ENCODE data around the gene SARNP.
"Not testable (repeated sequence)": the region's sequence is repeated elsewhere in the genome, so short reads cannot be mapped to it uniquely, and the experiment has no call there.

Gene SARNP

DNA sequence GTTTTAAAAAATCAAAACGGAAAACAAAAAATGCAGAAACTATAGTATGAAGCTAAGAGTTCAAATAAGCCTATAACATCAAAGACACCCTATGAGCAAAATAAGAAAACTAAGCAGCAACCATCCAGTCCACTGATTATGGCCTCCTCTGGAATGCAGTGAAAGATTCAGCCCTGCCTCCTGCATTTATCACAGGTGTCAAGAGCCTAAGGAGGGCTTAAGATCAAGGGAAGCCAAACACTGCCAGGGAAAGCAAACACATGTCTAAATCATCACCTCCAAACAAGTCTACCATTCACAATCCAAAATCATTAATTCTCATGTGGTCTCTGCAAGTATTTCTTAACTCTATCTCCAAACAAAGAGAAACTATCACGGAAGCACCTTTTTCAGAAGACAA is 28.4 kb downstream of the SARNP start:
- no peak for DNase-seq

DNA sequence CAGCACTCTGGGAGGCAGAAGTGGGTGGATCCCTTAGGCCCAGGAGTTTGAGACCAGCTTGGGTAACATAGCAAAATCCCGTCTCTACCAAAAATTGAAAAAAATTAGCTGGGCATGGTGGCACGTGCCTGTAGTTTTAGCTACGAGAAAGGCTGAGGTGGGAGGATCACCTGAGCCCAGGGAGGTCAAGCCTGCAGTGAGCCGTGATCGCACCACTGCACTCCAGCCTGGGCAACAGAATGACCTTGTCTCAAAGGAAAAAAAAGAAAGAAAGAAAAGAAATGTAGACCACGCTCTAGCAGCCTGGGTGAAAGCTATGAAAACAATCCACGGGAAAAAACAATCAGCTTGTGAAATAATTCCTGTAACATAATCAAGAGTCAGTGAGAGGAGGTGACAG is 29.0 kb downstream of the SARNP start:
- DNase-seq: no peak

DNA sequence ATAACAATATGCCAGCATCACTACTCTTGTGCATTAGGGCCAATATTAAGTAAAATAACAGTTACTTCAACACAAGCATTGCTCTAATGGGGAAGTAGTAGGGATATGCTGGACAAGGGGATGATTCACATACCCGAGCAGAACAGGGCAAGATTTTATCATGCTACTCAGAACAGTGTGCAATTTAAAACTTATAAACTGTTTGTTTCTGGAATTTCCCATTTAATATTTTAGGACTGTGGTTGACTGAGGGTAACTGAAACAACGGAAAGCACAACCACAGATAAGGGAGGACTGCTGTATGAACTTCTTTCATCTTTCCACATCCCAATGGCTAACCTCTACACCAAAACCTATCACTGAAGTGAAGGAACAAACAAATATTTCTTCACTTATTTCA is 36.8 kb downstream of the SARNP start:
- DNase-seq: no peak

DNA sequence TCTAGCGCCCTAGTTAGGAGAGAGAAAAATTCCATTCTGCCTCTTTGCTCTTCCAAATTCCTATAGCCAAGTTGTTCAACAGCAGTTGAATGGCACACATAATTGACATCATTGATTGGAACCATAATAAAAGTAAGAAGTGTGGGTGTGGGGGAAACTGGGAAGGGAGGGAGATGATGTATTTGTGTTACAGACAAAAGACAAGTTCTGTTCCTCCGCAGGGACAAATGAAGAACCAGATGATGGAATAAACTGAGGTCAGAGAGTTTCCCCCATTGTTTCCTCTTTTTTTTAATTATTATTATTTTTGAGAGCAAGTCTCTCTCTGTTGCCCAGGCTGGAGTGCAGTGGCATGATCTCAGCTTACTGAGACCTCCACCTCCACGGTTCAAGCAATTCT is 39.7 kb downstream of the SARNP start:
- no peak for DNase-seq

DNA sequence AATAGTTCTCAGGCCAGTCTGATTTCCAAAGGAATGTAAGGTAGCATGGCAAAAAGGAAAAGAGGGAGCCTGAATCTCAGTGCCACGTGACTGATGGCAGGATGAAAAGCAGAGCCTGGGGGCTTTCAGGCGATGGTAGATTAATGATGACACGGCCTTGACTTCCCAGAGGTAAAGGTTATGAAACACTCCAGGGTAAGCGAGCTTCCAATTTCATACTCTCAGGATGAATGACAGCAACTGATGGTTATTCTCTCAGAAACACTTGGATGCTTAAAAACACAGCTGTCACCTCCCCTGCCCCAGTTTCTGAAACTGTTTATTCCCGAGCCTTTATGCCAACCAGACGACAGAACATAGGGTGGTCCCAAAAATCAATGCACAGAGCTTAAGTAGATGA is 45.8 kb downstream of the SARNP start:
- DNase-seq: no peak

DNA sequence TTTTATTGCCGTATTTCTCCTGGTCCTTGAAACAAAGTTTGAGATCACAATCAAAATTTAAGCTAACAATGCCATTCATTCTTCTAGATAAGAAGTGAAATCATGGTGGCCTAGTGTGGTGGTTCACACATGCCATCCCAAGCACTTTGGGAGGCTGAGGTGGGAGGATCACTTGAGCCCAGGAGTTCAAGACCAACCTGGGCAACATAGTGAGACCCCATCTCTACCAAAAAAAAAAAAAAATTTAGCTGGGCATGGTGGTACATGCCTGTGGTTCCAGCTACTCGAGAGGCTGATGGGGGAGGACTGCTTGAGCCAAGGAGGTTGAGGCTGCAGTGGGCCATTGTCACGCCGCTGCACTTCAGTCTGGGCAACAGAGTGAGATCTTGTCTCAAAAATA is 50.4 kb downstream of the SARNP start:
- no peak for DNase-seq

DNA sequence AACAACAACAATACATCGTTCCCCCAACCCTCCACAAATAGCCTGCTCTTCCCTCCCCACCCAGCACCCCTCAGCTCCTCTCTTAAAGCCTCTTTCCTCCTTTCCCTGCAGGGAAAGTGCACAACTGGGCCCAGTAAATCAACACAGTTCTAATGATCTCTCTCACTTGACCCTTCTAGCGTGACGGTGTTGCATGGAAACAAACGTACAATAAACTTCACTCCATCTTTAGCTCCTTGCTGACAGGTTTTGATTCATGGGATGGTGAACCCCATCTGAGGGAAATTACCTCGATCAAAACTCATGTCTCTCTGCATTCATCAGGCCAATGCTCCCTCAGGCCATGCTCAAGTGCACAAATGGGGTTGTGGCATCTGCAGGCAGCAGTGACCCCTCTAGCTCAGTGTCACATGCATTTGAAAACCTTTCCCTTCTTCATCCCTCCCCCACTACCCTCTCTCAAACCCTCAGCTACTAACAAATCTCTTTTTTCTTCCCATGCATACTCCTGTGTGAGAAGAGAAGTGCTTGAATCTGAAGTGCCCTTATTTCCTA is 51.7 kb downstream of the SARNP start:
- no peak for DNase-seq

DNA sequence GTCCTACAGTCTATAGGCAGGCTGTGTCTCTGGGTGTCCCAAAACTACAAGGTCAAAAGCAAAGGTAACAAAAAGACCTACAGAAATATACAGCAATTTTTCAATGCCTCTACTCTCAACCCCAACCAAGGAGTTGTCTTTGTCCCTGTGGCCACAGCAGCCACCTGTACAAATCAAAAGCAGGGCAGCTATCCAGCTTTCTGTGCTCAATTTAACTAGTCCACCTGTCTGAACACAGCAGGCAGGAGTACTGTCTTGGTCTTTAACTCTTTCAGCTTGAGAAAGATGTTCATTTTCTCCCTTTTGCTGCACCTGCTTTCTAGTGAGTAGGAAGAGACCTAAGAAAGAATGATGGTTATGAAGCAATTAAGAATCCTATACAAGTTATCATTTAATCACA is 54.9 kb downstream of the SARNP start:
- DNase-seq: no peak

DNA sequence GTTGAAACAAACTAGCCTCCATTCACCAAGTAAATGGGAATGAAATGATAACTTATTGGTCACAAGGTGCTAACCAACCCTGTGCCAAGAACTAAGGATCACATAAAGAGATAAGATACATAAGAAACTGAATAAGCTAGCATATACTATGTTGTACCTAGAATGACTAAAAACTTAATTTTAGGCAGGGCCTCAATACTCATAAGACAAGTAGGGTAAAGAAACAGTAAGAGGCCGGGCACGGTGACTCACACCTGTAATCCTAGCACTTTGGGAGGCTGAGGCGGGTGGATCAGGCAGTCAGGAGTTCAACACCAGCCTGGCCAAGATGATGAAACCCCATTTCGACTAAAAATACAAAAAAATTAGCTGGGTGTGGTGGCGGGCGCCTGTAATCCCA is 56.9 kb downstream of the SARNP start:
- no peak for DNase-seq

DNA sequence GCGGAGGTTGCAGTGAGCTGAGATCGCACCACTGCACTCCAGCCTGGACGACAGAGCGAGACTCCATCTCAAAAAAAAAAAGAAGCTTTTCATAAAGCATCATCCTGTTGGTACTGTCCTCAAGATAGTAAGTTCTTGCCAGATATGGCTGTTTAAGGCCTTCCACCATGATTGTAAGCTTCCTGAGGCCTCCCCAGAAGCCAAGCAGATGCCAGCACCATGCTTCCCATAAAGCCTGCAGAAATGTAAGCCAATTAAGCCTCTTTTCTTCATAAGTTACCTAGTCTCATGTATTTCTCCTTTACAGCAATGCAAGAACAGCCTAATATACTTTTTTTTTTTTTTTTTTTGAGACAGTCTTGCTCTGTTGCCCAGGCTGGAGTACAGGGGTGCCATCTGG is 58.9 kb downstream of the SARNP start:
- not testable (repeated sequence) for DNase-seq

DNA sequence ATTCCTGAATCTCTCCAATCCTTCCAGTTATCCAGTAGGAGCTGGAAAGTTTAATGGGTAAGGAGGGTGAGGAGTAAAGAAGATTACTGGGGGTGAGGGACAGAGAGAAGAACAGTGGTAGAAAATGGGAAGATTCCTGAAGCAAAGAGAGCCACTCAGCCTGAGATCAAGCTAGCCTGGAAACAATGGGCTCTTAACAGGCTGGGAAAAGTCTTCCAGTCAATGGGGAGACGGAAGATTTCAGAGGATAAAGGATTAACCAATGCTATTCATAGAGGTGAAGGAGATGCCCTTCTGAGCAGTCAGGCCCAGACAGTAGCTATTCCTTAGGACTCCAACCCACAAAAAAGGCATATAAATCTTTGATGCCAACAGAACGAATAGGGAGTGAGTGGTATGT is 59.8 kb downstream of the SARNP start:
- no peak for DNase-seq

DNA sequence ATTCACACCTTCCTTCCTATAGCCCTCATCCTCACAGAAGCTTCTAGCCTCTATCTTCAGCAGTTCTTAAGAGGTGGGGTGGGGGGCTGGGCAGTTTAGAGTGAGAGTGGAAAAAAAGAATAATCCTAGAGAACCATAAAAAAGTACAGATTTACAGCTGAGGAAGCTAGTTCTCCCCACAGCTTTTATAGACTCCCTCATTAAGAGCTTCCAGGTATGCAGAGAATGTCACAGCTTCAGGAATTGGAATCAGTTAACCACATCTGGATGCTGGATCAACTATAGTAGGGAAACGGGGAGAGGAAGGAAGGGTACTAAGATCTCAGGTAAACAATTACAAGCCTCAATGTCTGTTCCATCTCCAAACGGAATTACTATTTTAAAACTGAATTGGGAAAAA is 62.3 kb downstream of the SARNP start:
- no peak for DNase-seq

DNA sequence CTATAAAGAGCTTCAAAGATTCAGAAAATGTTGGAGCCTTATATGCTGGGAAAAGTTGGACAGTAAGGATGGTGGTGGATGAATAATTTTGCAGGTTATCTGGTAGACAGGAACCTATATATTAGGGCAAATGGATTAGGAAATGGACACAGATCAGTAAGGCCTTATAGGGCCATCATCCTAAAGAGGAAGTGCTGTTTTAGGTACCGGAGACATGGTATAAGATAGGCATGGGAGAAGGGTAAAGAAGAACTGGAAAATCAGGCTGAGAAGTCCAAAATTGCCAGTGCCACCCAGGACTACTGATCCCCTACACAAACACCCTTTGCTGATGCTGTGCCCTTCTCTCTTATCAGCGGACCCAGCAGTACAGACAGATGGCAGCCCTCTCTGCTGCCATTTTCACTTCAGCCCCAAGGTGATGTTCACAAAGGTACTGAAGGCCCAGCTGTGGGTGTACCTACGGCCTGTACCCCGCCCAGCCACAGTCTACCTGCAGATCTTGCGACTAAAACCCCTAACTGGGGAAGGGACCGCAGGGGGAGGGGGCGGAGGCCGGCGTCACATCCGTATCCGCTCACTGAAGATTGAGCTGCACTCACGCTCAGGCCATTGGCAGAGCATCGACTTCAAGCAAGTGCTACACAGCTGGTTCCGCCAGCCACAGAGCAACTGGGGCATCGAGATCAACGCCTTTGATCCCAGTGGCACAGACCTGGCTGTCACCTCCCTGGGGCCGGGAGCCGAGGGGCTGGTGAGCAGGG is 69.1 kb downstream of the SARNP start:
- no peak for DNase-seq

DNA sequence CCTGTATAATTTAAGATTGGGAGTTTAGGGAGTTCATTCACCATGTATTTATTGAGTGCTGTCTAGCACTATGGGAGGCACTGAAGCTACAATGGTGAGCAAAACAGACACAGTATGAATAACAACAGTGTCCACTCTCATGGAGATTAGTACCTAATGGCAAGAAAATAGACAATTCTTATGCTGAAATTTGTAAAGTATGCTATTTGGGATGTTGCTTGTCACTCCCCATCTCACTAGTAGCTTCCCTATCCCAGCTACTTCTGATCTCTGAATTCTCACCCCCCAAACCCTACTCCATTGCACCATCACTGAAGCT is 70.7 kb downstream of the SARNP start:
- no peak for DNase-seq

DNA sequence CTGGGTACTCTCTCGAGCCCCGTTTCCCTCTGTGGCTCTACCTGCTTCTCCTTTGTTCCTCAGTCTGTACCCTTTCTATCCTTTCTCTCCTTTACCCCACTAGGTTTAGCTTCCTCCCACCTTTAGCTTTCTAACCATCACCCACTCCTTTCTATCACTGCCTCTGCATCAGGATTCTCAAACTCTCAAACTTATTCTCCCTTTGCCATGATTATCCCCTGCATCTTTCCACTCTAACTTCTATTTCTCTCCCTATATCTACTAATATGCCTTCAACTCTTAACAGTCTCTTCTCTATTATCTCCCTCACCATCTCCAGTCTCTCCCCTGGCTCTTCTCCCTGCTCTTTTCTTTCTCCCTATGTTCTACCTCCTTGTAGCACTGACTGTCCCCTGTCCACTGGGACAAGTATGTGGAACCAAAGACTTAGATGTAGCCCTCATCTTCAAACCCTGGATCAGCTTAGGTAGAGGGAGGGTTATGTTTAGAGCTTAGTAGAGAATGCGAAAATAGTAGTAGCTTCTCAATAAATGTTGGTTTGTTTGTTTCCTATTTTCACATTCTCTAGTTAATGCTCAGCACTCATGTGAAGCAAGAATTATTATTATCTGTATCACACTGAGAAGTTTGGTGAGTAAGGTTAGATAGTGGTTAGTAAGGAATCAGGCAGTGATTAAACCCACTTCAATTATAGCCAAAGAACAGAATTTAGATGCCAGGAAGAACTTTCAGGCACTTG is 71.2 kb downstream of the SARNP start:
- no peak for DNase-seq

DNA sequence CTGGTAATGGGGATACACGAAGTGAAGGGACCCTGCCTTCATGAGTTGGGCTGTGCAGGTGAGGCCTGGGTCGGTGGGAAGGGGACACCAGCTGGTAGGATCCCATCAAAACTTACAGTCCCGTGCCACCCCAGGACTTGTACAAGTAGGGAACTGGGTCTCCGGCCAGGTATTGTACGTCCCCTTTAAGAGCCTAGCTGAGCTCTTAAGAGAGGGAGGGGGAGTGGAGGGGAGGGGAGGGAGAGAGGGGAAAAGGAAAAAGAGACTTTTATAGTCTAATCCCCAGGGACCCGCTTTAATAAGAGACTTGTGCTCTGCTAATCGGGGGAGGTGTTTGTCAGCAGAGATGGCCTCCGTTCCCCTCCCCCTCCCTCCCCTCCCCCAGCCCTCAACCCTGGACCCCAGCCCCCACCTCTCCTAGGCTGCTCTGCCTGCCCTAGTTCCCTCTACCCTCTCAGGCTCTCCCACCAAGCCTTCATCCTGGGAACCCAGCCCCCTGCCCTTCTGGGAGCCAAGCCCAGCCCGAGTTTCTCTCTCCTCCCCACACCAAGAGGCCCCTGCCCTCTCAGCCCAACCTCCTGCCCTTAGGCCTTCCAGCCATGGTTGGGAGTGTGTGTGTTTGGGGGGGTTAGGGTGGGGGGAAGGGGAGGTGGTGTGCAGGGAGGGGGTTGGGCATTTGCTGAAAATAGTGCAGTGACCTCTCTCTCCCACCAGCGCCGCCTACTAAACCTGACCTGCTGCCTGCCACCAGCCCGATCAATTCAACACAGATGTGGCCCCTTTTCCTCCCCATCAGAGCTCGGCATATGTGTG is 72.0 kb downstream of the SARNP start:
- no peak for DNase-seq

DNA sequence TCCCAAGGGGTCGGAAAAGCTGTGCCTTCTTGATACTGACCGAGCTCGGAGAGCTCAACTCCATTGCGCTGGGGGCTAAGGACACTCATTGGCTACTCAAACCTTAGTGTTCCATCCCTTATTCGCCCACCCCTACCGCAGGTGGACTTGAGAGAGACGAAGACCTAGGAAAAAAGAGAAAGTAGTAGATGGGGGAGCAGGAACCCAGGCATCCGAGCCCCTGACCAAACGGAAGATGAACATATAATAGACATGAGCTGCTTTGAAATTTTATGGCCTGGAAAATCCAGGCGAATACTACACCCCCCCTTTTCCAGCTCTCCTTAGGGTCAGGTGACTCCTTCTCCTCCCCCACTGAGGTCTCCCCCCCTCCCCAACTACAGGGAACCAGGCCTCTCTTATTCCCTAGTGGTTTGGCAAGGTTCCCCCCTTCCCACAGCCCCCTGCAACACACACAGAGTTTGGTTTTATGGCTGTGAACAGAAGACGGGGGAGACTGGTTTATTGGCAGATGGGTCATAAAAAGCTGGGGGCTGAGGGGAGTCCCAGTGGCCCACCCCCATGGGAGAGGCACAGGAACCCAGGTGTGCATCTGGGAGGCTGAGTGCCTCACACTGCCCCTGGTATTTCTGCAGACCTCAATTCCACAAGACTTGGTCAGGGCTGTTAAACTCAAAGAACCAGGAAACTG is 73.0 kb downstream of the SARNP start:
- no peak for DNase-seq

DNA sequence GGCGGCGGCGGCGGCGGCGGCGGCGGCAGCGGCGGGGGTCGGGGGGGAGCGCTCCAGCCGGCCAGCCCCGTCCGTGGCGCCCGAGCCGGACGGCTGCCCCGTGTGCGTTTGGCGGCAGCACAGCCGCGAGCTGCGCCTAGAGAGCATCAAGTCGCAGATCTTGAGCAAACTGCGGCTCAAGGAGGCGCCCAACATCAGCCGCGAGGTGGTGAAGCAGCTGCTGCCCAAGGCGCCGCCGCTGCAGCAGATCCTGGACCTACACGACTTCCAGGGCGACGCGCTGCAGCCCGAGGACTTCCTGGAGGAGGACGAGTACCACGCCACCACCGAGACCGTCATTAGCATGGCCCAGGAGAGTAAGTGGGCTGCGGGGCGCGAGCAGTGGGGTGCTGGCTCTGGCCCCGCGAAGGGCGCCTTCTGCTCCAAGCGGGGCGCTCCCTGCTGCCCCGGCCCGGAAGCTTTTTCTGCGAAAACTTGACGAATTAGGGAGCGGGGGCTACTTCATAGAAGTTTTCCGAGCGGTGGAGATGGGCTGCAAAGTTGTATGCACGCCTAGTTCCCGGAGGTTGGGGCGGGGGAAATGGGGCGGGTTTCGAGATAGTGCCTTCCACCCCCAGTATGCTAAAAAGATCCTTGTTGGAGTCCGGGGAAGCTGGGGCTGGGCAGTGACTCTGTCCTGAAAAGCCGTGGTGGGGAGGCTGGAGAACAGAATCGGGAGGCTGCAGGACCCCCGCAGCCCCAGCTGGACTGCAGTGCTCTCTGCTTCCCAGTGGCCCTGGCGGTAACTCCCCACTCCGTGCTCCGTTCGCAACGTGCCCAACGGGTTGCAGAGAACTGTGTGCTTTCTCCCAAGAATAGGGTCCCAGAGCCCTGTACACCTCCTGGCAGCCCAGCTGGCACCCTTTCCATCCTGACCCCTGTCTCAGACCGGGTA is 73.9 kb downstream of the SARNP start:
- peak; percentile 41 for DNase-seq

DNA sequence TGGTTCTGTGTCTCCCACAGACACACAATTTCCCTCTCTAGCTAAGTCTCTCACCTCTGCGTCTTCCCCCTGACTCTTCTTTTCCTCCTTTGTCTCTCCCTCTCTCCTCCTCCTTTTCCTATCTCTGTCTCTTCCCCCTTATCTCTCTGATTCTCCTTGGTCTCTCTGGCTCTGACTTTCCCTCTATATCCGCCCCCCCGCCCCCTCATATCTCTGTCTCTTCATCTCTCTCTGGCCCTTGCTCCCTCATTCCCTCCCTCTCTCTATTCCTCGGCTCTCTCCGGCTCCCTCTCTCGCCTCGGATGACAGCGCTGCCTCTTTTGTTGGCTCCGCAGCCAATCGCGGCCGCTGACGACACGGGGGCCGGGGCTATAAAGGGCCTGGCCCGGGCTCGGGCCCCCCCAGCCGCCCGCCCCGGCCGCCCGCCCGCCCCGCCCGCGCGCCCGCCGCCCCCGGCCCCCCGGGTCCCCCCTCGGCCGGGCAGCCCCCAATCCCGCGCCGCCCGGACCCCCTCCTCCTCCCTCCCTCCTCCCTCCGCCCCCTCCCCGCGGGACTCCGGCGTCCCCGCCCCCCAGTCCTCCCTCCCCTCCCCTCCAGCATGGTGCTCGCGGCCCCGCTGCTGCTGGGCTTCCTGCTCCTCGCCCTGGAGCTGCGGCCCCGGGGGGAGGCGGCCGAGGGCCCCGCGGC is 74.7 kb downstream of the SARNP start, which contains the start of gene GDF11:
Gene GDF11 (plus strand): TSS at position 404 of the 687 bp plus-strand sequence. CDS start 195 bp downstream, at position 599.
- DNase-seq: peak; percentile 80

DNA sequence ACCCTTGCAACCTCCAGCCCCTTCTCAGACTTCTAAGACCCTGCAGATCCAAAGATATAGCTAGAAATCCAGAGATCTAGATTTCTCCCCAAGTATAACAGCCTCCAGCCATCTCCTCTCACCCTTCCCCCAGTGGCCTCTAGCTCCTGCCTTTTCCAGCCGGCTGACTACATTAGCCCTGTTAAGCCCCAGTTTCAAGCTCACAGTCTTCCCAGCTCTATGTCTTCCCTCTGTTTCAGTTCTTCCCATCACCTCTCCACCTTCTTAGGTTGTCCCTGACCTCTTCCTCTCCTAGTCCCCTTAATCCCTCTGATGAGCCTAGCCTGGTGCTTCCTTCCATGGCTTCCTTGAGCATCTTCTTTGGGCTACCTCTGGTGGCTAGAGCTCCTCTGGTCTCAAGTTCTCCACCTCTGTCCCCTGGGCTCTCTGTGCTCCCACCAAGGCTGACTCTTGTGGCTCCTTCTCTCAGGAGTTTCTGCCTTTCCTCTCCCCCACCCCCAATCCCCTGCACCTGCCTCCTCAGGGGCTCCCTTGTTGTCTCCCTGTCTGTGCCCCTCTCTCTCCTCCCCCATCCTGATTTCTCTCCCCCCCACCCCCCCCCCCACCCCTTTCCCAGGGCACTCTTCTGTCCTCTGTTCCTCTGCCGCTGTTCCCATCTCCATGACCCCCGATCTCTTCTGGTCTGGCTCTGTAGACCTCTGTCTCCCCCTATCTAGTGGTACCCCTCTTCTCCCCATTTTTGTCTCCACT is 75.4 kb downstream of the SARNP start:
- no peak for DNase-seq
